D721Med (cell line): ENCODE data around the gene TXLNB.
"Not testable (repeated sequence)": the region's sequence is repeated elsewhere in the genome, so short reads cannot be mapped to it uniquely, and the experiment has no call there.

Source experiments
- DNase-seq: peaks from one replicate; pipeline ENCODE4 v3.0.0; 2011; ENCODE audit warnings: low spot score; ENCODE audit not compliant: insufficient read length
- FAIRE-seq: peaks from 2 replicates; lab custom pipeline; 2011; peaks lifted over from hg19 to GRCh38; lab: Jason Lieb, UNC
- TF ChIP-seq, protein P1 (sequence below): IDR thresholded peaks from 2 replicates; pipeline ENCODE4 v1.5.1; 2012; ENCODE audit warnings: mild to moderate bottlenecking, control low read depth; ENCODE audit not compliant: insufficient read depth; ENCODE audit errors: missing control alignments

The TXLNB gene

DNA sequence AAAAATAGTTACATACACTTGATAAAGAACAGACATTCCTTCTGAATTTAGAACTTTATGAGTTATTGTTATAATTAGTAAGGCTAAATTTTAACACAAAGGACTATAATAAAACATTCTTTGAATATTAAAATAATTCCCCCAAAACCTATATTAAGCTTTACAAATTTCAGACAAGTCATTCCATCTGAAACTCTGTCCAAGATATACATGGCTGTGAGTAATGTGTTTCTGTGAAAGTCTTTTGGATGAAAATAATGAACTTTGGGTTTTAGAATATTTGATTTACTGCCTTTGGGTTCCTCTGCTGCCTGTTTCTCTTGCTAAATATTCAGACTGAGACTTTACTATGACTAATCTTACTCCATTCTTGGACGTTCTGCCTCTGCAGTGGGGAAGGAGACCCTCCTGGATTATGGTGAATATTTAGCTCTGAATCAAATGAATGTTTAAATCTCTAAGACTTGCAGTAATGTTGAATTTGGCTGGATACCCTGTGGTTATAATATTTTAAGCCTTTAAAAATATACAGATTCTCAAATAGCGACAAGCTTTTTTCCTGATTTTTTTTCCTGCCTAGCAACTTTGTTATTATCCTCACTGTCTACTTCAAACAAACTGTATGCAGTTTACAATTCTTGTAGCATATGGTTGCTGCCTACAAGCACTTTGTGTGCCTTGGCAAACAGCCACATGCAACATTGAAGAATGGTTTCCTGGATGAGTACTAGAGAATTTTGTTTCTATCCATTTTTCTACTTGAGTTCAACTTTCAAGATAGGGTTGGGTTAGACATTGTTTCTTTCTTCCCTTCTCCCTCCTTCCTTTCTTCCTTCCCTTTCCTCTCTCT lies 51.4 kb downstream of the TXLNB start:
- DNase-seq (no peak), FAIRE-seq (no peak)
- TF ChIP-seq, protein P1, sequence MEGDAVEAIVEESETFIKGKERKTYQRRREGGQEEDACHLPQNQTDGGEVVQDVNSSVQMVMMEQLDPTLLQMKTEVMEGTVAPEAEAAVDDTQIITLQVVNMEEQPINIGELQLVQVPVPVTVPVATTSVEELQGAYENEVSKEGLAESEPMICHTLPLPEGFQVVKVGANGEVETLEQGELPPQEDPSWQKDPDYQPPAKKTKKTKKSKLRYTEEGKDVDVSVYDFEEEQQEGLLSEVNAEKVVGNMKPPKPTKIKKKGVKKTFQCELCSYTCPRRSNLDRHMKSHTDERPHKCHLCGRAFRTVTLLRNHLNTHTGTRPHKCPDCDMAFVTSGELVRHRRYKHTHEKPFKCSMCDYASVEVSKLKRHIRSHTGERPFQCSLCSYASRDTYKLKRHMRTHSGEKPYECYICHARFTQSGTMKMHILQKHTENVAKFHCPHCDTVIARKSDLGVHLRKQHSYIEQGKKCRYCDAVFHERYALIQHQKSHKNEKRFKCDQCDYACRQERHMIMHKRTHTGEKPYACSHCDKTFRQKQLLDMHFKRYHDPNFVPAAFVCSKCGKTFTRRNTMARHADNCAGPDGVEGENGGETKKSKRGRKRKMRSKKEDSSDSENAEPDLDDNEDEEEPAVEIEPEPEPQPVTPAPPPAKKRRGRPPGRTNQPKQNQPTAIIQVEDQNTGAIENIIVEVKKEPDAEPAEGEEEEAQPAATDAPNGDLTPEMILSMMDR: no peak

DNA sequence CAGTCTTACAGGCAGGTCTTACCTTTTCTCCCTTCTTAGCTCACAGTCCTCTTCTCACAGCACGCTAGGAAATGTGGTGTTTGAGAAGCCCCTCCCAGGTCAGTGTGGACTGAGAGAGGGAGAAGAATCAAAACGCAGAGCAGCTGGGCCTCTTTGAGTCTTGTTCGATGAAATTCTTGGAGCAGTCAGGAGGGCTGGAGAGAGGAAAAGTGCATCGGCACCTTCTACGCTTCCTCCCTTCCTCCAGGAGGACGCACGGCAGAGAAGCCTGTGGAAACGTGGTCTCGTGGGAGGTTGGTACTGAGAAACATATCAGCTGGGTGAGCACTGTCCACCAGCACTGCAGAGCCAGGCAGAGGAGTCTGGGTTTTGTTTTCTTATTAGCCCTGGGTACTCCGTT lies 52.7 kb downstream of the TXLNB start:
- TF ChIP-seq, protein P1: no peak
- DNase-seq (no peak), FAIRE-seq (no peak)

DNA sequence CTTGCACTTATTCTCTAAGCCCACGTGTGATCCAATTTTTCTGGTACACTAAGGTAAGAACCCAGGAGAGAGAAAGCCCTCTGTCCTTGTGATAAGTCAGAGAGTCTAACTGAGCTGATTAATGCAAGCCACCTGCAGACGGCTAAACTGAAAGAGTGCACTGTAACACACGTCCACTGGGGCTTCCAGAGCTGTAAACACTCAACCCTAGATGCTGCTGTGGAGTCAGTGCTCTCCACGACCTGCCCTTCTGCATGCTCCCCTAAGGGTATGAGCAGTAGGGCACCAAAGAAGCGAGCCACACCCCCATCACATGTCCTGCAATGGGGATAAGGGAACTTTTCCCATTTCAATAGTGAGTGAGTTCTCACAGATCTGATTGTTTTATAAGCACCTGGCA lies 55.7 kb downstream of the TXLNB start:
- DNase-seq (no peak), FAIRE-seq (no peak)
- TF ChIP-seq, protein P1: no peak

DNA sequence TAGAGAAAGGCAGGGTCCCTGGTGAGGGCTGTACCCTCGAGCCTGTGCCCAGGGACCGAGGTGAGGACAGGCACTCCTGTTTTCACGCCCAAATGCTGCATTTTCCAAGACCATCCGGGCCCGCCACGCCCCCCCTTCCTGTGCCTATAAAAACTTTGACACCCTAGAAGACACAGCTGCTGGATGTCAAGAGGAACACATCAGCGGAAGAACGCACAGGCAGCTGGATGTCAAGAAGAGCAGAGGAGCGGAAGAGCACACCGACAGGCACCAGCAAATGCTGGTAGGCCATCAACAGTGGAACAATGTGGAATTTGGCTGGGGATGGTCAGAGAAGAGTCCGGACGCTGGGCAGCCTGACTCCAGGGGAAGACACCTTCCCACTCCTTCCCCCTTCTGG lies 56.1 kb downstream of the TXLNB start:
- FAIRE-seq (no peak), DNase-seq (no peak)
- TF ChIP-seq, protein P1: no peak

DNA sequence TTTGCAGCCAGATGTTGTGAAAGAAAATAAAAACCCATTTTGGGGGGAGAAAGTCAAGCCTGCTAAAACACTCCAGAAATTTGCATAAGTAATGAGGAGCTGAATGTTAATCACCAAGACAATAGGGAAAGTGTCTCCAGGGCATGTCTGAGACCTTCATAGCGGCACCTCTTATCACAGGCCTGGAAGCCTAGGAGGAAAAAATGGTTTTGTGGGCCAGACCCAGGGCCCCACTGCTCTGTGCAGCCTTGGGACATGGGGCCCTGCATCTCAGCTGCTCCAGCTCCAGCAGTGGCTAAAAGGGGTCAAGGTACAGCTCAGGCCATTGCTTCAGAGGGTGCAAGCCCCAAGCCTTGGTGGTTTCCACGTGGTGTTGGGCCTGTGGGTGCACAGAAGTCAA lies 57.6 kb downstream of the TXLNB start:
- FAIRE-seq, DNase-seq: not testable (repeated sequence)

DNA sequence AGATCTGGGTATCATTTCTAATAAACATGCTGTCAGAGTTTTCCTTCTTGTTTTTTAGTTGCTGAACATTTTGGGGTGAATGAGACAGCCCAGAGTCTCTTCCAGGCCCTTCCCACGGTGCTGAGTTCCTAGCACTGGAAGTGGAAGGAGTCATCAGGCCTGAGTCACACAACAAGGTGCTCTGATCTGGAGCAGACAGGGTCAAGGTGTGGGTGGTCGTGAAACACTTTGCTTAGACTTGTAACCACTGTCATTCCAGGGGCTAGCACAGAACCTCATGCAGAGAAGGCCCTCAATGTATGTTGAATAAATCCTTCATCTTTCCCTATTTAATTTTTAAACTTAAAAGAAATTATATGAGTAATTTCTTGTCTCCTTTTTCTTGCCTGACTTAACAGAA lies 60.6 kb downstream of the TXLNB start:
- DNase-seq (no peak), FAIRE-seq (no peak)
- TF ChIP-seq, protein P1: no peak

DNA sequence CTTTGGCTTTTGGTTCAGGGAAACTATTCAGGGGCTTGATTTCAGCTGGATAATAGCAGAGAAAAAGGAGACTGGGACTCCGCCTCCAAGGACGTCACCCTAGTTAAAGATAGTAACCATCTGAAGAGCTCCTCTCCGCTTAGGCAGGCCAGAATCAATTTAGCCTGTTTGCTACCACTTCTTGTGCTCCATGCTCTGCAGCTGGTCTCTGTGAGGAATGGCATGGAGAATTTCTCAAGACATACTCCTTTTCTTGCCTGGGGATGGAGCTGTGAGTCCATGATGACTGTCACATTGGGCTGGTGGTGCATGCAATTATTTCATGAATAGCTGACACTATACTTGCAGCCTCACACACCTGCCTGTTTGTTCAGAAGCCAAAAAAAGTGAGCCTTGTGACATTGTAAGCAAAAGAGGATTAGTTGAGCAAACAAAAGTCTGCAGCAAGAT lies 61.4 kb downstream of the TXLNB start:
- TF ChIP-seq, protein P1: peak; percentile 26
- FAIRE-seq: no peak
- no peak for DNase-seq

DNA sequence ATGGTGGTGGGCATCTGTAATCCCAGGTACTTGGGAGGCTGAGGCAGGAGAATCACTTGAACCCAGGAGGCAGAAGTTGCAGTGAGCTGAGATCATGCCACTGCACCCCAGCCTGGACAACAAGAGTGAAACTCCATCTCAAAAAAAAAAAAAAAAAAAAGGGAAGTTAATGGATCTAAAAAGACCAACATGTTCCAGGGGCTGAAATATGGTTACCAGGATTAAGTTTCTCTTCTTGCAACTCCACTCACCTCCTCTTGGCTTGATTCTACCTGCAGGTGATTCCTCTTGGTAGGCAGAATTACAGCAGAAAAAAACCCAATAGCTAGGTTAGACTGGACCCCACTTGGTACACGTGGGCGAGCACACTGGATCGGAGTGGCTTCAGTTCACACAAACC lies 63.4 kb downstream of the TXLNB start:
- FAIRE-seq, DNase-seq: not testable (repeated sequence)
